Retina (tissue), 1 donor: Measurements from ENCODE around the gene GPX2.

ENCODE experiments used
- DNase-seq: peaks from one replicate; pipeline ENCODE4 v3.0.0-alpha.2; 2016

GPX2 gene

DNA sequence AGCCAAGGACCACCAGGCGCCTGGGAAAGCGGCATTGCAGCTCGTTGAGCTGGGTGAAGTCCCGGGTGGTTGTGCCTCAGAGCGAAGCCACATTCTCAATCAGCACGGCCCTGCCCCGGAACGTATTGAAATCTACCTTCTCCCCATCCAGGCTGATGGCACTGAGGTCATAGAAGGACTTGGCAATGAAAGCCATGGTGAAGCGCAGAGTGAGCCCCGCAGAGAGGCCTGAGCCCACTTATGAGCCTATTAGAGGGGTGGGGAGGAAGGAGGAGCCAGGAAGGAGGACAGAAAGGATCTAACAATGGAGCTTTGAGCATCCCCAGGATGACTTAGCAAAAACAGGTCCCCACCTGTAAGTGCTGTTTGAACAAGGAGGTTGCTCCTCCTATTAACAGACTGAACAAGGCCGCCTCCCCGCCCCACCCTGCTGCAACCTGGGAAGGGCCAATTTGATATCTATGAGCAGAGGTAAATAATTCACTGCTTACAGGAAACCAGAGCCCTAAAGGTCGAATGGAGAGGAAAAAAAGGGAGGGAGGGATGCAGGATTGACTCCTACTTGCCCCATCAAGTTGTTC is at the start of gene GPX2:
TSS of gene GPX2 (minus strand) at position 215 of the 581 bp plus-strand sequence. CDS start at position 196, 19 bp downstream.
- no peak for DNase-seq

DNA sequence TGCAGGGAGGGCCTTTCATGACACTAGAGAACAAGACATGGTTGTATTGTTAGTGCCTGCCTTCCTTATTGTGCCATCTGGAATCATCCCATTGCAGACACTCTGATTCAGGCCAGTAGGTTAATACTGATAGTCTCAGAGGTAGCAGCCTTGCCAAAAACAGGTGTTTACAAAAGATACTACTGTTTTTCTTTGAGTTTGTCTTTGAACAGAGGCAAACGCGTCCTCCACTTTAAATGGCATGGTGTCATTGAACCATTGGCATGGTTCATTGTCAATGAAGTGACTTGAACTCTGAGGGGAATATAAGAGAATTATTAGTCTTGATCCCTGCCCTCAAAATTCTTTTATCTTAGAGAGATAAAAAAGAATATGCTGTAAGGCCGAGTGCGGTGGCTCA is 48.4 kb upstream of the GPX2 start:
- DNase-seq = no peak

DNA sequence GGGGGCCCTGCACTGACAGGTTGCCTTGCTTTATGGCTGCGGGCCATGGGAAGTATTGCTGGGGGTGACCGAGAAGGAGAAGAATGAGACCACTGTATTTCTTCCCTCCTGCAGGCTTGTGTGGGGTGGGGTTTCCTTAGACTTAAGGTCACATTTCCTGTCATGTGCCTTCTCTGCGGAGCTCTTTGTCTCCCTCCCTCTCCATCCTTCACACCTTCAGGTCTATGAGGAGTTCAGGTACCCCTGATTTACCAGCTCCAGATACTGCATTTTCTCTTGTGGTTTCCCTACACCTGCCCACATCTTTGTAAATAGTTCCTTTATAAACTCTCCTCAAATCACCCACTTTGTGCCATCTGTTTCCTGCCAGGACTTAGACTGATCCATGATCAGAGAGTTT is 47.8 kb upstream of the GPX2 start:
- no peak for DNase-seq

DNA sequence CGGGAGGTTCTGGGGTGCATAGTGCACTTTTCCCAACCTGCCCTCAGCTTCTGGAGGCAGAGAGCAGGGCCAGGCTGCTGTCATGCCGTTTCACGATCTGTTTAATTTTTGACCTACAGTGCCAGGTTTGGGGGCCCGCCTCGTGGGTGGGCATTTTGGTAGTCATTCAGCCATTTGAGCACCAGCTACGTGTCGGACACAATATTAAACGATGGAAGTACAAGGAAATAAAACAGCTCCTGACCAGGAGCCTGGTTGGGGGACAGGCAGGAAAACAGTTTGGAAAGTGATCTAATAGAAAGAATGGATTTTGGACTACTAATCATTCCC is 44.9 kb upstream of the GPX2 start:
- no peak for DNase-seq

DNA sequence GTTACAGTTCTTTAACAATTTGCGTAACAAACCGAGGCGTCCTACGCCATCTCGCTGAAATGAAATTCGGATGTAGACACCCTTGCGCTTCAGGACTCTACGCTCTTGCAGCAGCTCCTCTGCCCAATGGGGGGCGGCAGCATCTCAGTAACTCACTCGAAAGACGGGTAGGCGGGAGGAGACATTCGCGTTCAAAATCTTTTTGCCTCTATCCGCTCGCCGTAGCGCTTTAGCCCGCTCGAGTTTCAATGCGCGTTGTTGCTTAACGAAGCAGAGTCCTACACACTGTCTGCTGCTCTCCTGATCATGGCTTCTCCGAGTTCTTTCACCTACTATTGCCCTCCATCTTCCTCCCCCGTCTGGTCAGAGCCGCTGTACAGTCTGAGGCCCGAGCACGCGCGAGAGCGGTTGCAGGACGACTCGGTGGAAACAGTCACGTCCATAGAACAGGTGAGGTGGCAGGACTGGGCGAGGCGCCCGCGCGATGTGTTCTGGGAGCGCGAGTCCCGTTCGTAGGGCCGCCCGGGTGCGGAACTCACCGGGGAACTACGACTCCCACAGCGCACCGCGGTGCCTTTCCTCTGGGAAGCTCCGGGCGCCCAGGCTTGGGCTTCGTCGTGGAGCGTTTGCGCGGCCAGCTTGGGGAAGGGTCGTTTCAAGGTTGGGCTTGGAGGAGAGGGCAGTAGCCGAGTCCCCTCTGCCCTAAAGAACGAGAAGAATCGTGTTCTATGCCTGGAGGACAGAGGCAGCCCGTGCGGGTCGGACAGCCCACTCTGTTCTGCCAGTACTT is 44.3 kb upstream of the GPX2 start, which contains the start of gene FNTB:
TSS of gene FNTB (plus strand) at position 248 of the 790 bp plus-strand sequence. CDS start at position 307, 59 bp downstream.
- peak; percentile 99 for DNase-seq

DNA sequence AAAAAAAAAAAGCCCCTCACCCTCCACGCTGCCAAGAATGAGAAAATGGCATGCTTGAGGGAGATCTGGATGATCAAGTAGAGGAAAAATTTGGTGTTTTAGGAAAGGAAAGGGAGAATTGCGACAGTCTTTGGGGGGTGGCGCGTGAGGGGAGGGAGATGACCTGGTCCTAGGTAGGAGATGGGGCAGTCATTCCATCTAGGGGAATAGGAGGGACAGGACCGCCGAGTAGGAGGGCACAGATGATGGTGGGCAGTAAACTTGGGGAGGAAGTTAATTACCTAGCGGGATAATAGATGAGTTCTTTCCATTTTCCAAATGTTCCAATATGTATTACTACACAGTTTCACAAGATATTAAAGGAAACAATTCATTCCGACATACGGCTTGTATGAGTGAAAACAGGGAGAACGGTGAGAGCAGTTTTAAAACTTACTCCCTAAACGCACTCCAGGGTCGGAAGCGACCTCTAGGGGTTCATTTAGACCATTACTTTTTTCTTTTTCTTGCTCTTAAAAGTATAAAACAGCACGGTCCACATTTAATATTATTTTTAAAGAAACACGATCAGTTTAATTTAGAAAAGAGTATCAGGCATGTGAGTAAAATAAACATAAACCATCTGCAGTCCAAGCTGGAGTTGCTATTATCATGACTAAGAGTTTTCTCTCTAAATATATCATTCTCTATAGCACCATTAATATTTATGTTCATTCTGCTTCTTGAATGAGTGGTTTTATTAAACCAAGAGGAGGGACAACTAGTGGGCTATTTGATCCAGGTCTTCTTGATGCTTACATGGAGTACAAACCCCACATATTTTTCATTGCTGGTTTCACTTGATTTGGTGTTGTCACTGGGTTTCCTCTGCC is 41.1 kb upstream of the GPX2 start:
- no peak for DNase-seq

DNA sequence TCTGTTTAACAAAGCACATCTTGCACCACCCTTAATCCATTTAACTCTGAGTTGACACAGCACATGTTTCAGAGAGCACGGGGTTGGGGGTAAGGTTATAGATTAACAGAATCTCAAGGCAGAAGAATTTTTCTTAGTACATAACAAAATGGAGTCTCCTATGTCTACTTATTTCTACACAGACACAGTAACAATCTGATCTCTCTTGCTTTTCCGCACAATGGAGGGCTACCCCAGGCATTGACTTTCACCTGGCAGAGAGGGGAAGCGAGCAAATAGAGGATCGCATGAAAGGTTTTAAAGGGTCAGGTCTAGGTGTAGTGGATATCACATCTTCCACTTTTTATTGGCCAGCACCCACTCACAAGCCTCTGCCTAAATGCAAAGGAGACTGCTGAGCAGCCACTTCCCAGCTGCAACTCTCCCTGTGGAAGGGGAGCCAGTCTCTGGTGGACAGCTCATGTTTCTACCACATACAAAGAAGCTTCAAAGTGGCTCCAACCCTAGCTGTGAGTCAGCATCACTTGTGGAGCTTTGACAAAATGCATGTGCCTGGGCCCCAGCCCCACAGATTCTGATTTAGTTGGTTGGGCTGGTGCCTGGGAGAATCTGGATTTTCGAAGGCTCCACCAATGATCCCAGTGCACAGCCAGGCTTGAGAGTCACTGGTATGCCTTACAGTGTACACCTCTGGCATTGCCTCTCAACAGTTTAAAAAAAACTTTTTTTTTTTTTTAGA is 37.0 kb upstream of the GPX2 start:
- DNase-seq = no peak

DNA sequence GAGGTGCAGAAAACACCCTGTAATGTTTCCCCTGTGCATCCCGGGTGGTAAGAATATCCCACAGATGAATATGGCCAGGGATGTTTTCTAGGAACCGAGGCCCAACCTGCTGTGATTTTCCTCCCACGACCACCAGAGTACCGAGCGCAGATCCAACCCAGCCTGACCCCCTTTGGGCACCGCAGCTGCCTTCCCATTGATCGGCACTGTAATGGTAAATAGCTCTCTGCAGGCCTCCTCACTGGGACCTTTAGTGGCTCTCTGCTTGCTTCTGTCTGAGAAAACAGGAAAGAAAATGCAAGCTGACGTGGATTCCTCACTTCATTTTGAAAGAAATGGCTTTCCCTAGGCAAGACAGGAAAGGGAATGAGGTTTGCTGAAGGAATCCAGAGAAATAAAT is 32.0 kb upstream of the GPX2 start:
- no peak for DNase-seq

DNA sequence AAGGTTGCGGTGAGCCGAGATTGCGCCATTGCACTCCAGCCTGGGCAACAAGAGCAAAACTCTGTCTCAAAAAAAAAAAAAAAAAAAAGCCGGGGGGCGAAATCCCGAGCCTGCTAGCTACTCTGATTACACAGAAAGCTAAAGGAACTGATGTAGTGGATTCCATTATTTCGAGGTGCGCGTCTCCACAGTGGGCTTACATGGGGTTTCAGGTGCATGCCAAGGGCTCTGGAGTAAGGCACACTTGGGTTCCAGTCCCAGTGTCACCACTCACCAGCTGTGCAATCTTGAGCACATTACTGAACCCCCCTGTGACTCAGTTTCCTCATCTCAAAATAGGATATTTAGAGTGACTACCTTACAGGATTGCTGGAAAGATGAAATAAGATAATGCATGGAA is 31.3 kb upstream of the GPX2 start:
- no peak for DNase-seq

DNA sequence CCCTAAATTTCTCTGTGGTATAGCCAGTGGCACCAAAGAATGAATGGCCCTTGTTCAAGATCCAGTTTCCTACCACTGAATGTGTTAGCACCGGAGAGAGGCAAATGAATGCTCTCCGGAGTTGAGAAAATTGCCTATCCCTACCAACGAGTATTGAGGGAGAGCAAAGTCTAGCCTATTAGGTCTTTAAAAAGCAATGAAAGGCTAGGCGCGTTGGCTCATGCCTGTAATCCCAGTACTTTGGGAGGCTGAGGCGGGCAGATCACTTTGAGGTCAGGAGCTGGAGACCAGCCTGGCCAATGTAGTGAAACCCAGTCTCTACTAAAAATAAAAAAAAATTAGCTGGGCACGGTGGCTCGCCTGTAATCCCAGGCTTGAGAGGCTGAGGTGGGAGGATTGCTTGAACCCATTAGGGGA is 30.5 kb upstream of the GPX2 start:
- DNase-seq = no peak

DNA sequence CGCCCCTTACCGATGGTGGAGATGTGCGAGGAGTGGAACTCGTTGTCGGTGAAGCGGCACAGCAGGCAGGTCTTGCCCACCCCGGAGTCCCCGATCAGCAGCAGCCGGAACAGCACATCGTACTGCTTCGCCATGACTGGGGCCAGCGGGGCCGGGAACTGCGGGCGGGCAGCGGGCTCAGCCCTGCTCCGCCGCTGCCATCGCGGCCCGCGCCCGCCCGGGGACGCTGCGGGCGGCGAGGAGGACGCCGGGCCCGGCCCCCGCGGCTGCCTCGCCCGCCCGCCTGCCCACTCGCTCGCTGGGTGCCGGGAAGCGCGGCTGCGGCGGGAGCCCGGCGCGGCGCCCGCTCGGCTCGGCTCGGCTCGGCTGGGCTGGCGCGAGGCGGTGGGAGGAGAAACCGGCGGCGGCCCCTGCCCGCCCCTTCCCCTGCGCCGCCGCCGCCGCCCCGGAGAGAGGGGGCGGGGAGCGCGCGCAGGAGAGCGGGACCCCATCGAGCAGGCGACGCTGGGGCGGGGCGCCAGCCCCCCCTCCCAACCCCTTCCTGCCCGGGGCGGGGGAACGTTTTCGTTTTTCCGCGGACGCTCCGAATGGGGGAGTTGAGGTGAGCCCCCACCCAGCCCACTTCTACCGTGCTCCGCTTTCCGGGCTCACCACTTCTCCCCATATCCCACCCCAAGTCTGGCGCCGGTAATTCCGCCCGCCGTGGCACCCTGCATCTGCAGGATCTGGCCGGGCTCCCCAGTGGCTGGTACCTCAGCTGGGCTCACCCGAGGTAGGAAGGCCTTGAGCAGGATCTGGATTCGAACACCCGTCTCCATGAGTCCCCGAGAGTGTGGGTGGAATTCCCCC is 29.6 kb upstream of the GPX2 start, which contains the start of gene RAB15:
TSS of gene RAB15 (minus strand) at position 394 of the 849 bp plus-strand sequence. CDS start at position 134, 260 bp downstream.
- peak; percentile 62 for DNase-seq

DNA sequence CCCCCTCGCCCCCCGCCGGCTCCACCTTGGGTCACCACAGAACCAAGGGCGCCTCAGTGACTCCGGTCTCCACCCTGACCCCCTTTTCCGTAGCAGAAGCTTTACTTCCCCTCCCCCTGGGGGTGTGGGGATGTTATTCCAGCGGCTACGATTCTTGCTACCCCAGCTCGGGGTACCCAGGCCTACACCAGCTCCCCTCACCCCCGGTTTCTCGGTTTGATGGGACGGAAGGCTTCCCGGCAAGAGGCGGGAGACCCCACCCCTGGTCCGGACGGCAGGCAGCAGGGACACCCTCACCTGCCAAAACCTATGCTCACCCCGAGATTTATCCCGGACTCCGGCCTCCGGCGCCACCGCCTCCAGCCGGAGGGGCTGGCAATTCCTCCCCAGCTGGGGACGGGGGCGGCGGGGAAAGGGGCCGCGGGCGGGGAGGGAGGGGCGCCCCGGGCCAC is 29.0 kb upstream of the GPX2 start:
- peak; percentile 54 for DNase-seq

DNA sequence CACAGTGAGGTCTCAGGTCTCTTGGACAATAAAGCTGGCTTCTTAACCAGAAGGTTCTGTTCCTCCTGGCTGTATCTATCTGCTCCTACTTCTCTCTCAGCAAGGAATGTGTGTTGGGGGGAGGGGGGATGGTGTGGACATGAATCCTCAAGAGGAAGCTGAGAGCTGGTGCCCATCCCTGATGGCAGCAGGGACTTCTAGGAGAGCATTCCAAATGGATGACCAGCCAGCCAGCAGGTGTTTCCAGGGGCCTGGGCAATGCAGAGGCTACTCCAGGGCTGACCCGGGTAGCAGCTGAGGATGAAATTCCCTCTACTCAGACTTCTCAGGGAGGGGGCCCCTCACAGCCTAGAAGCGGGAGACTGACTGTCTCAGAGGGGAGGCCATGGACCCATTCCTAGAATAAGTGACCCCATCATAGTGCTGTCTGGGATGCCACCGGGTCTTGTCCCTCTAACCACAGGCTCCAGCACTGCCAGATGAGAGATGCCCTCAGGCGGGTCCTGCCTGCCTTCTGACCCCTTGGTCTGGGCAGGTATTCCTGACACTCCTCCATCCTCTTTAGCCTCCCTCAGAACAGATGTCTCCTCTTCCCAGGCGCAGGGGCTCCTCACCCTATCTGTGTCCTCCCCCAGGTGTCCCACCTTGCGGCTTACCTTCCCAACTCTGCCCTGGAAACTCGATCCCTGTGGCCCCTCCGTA is 28.4 kb upstream of the GPX2 start:
- DNase-seq = no peak

DNA sequence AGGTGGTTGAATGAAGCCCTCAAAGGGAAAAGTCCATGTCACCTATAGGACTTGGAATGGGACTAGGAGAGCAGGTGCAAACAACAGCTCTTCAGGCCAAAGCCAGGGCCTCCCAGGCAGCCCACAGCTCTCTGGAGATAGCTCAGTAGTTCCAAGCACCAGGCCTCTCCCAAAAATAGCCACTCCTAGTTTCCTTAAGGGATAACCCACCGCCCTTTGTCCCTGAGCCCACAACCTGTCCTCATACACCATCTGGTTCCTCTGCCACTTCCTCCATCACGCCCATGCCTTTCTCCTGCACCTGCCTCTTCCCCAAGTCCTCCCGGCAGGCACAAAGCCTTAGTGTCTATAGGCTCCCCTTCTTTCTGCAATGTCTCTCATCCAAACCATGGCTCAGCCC is 27.5 kb upstream of the GPX2 start:
- DNase-seq = no peak

DNA sequence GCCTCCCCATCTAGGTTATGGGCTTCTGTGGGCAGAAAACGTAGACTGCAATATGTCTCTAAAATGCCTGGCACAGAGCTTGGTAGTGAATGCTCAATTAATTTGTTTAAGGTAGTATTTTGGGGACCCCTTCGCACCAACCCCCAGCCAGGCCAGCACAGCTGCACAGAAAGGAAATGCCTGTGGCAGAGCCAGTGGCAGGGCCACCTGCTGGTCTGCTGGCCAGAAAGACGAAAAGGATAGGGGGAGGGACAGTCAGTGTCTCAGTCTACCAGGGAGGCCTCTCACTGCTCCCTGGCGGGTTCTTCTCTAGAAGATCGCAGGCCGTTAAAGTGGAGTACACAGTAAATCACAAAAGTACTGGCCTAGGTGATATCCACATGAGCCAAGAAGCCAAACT is 26.1 kb upstream of the GPX2 start:
- no peak for DNase-seq

DNA sequence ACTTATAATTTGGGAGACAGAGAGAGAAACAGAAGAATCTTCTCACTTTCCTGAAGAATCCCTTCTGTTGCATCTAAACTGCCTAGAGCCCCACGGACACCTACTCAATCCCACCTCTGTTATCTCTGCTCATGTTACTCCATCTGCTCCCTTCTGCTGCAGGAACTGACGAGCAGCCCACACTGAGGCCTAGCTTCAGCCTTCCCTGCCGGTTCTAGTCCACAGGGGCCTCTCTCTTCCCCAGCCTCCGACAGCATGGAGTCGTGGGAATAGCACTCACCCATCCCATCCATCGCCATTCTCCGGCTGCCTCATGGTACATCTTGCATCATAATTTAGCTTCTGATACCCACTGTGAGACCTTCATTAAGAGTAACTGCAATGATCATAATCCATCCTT is 25.6 kb upstream of the GPX2 start:
- no peak for DNase-seq

DNA sequence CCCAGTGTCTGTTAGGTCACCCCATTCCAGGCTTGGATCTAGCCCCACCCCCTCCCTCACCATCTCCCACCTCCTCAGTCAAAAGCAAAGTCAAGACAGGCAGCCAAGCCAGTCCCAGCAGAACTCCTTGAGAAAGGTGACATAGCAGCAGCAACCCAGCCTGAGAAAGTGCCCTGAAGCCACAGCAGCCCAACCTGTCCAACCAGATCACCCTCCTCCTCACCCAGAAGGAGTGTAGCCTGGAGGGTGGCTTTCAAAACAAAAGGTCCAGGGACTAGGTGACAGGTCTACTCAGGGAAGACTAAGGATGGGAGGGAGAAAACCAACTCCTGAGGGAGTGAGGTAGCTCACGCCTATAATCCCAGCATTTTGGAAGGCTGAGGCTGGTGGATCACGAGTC is 24.4 kb upstream of the GPX2 start:
- DNase-seq = no peak

DNA sequence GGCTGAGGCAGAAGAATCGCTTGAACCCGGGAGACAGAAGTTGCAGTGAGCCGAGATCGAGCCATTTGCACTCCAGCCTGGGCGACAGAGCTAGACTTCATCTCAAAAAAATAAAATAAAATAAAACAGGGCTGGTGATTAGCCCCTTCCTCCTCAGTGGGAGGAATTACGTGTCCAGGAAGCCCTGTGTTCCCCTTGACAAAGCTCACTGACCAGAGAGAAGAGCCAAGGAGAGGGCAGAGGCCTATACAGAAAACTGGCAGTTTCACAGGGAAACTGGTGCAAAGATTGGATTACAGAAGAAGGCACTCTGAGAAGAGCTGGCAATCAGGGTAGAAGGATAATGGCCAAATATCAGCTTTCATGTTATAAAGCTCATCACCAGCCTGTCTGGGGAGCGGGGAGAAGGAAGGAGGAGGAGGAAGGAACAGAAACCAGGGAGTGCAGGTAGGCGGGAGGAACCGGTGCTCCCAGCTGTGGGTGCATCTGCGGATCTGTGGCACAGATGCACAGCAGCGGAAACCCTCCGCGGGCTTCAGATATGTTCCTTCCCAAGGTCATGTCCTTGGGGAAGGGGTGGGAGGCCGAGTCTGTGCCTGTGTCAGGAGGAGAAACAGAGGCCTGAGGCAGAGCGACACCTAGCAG is 22.9 kb upstream of the GPX2 start:
- no peak for DNase-seq

DNA sequence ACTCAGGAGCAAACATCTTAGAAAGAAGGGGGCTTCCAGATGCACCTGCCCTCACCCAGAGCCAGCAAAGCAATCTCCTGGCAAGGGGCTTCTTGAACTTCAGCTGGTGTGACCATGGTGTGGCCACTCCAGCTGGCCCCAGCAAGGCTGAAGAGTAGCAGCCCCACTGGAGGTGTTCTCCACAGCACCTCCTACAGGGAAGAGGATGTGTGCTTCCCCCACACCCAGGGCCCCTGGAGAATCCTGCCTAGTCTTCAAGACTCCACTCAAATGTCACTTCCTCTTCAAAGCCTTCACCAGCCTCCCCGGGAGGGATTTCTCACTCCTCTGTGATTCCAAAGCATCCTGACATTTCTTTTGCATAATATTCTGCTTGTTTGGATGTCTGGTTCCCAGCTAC is 21.1 kb upstream of the GPX2 start:
- no peak for DNase-seq

DNA sequence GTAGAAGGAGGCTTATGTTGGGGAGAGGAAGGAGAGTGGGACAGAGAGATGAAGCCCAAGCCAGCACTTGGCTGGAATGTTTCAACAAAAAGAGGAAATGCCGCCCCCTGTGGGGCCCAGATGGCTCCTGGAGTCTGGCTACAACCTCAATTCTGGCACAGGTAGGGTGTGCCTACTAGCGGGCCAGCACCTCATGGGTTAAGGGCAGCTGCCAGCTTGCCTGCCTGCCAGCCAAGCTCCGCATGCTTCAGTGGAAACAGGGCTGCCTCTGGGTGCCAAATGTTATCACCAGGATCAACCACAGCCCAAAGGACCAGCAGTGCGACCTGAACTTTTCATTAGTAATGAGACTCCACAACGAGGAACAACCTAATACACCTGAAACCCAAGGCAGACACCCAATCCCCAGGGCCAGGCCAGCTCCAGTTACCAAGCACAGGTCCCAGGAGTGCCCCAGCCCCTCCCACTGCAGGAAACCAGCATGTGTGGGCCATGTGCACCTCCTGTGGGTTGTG is 18.3 kb upstream of the GPX2 start:
- no peak for DNase-seq
